GM21619 (cell line): ENCODE results near the gene PC.

Experiments used
- ATAC-seq: cut with Tn5 transposase; IDR thresholded peaks from one replicate; pipeline ENCODE4 v1.9.1; 2021; ENCODE audit not compliant: unreplicated experiment

PC gene

DNA sequence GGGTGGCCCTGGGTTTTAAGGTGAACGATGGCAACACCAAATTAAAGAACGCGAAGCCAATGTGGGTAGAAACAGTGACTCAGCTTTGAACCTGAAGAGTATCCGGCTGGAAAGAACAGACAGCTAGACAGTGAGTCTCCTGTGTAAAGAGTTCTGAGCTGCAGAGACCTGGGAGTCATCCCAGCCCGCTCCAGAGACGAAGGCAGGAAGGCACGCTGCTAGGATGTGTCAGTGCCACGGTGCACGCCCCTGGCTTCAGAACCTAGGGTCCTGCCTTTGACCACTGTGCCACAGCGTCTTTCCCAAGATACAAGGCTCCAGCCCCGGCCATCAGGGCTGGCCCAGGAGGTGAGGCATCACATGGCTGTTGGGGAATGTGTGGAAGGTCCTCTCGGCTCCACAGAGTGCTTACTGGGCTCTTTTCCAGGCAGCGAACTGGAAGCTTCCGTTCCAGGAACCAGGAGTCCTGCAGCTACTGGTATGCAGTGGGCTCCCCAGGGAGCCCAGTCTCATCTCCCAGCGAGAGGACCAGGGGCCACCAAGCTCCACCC is 71.4 kb downstream of the PC start:
- ATAC-seq: no peak

DNA sequence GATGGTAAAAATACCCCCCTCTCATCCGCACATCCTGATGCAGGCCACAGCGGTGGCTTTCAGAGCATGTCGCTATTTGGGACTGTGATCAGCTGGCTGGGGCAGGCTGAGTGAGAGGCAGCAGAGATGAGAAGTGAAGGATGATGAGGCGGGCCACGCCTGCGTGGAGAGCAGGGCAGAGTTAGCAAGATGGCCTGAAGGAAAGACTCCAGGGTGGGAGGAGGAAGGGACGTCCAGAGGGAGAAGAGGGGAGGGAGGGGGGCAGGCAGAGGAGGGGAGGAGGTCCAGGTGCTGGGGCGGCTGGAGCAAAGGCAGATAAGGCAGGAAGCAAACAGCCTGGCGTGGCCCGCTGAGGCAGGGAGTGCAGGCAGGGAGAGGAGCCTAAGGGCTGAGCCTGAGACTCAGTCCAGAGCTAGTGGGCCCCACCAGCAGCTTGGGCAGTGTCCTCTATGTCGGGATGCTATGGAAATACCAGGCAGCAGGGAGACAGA is 72.2 kb downstream of the PC start:
- ATAC-seq: no peak

DNA sequence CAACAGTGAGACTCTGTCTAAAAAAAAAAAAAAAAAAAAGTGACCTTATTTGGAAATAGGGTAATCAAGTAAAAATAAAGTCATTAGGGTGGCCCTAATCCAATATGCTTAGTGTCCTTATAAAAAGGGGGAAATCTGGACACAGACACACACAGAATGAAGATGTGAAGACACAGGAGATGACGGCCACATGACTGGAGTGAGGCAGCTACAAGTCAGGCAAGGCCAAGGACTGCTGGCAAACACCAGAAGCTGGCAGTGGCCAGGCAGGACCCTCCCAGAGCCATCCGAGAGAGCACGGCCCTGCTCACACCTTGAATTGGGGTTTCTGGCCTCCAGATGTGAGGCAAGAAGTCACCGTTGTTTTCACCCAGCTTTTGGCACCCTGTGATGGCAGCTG is 72.7 kb downstream of the PC start:
- ATAC-seq: no peak

DNA sequence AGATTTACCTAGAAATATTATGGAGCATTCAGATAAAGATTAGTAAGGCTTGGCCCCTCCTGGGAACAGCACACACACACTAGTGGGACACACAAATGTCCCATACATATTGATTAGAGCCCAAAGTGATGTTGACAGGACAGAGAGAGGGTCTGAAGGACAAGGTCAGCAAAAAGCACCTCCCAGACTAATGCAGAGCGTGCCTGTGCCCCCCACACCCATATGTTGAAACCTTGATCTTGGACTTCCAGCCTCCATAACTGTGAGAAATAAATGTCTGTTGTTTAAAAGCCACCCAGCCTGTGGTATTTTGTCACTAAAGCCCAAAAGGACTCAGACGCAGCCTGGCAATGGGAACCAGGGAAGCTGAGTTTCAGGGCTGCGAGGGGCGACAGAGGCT is 73.7 kb downstream of the PC start:
- no peak for ATAC-seq

DNA sequence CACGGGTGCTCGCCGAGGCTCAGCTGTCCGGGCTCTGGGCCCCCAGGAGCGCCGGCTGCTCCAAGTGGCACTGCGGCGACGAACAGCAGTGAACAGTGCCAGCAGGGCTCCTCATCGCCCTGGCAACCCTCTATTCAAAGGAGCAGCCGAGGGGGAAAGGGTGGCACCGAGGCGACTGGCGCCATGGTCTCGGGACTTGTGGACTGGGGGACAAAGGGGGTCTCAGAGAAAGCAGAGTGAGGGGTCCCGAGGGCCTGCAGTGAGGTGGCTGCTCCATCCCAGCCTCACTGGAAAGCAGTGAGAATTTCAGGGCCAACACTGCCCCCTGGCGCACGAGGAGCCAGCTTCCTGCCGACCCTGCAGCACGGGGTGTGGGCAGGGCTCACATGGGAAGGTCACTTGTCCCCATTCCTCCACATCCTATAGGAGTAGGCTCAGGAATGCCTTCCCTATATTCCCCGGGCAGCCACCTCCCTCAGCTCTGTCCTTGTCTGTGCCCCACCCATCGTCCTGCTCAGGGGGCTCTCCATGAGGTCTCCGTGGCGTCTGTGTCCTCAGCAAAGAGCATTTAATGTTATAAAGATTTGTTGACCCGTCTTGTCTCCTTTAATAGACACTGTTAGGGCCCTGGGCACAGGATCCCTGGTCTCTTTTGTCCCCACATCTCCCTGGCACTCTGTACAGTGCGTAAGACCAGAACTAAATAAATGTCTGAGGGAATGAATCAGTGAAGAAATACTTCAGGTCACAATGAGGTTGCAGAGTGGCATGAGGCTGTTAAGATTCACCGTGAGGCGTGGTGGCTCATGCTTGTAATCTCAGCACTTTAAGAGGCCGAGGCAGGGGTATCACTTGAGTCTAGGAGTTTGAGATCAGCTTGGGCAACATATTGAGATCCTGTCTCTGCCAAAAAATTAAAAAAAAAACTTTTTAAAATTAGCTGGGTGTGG is 74.9 kb downstream of the PC start:
- no peak for ATAC-seq

DNA sequence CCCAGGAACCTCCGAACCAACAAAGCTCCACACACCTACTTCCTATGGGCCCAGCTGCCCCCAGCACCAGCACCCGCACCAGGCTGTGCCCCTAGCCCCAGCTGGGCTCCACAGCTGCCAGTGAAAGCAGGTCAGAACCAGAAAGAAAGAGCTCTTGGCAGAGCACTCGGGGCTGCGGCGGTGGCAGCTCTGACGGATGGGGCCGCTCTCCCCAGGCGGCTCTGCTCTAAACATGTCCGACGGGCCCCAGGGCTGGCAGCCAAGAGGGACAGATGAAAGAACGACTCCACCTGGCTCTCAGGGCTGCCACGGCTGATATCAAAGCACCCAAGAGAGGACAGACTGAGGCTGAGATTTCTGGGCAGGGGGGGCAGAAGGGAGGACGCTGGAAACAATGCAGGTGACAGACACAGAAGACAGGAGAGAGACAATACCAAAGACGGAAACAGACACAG is 75.6 kb downstream of the PC start:
- no peak for ATAC-seq

DNA sequence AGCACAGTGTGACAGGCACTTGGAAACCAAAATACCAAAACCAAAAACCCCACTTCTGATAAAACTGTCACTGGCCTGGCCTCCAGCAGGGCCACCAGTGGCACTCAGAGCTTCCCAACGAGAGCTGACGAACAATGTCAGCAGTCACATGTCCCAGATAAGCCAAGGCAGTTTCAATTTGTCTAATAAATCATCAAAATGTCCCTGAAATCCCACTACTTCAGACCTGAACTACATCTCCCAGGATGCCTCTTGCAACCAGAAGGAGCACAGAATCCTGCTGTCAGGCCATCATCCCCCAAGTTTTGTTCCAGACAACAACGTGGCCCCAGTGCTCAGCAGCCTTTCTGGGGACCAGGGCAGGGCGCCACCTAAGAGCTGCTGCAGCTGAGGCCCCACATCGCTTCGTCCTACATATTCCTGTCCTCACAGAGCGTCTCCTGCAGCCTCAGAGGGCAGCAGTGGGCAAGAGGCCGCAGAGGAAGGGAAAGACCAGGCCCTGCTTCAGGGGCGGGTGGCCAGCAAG is 76.2 kb downstream of the PC start:
- no peak for ATAC-seq

DNA sequence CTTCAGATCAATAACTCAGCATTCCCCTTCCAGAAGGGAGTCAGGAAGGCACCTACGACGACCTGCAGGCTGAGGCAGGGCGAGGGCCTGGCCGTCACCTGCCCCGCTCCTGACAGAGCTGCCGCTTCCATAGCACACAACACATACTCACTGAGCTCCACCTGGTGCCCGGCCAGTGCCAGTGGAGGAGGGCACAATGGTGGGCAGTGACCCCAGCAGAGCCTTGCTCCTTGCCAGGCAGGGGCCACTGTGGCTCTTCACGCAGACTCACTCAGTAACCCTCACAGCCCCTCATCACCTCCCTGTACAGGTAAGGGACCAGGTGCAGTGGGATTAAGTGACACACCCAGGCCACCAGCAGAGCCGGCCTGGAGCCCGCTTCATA is 76.7 kb downstream of the PC start:
- ATAC-seq: no peak

DNA sequence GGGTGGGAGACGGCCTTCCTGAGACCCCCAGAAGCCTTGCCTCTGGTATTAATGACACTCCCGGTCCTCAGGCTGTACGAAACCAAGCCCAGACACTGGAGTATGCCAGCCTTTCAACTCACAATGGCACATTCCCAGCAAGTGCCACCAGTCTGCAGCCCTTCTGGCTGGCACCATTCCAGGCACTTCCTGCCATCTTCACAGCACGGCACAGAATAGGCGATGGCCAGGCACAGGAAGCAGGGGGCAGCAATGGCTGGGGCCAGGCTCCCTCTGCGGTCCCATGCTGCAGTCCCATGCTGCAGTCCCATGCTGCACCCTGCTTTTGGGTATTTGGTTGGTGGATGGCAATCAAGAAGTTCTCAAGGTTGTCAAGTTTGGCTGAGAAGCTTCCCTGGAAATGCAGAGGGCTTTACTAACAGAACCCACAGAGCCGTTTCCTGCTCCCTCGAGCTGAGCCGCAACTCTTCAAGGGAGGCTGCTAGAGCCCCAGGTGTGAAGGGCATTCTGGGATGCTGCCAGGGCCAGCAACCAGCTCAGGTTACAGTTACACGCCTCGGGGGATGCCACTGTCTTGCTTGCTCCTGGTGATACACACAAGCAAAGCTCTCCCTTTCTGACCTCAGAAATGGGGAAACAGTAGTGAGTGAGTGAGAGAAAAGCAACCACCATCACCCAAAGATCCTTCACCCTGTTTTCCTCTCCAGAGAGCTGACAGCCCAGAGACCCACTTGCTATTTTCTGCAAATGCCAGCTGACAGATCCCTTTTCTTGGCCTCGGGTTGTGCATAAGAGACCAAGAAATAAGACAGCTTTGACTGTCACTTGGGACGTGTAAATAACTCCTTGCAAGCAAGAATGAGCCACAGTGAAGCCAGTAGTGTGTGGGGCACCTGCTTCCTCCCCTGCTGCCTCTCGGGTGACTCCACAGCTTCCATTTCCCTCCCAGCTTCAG is 77.4 kb downstream of the PC start:
- no peak for ATAC-seq

DNA sequence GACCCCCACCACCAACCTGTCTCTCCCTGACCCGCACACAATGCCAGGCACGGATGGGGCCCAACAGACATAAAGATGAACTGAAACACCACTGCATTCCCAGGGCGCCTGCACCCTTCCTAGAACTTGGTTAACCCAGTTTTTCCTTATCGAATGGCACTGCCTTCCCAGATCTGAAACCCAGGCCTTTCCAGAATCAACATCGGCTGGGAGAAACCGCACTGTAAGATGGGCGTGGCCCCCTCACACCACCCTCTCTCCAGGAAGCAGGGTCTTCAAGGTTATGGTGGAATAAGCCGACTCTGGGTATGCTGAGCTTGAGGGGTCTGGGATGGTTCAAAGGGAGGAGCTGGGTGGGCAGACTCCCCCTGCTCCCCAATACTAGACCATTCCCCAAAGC is 78.2 kb downstream of the PC start:
- ATAC-seq: no peak

DNA sequence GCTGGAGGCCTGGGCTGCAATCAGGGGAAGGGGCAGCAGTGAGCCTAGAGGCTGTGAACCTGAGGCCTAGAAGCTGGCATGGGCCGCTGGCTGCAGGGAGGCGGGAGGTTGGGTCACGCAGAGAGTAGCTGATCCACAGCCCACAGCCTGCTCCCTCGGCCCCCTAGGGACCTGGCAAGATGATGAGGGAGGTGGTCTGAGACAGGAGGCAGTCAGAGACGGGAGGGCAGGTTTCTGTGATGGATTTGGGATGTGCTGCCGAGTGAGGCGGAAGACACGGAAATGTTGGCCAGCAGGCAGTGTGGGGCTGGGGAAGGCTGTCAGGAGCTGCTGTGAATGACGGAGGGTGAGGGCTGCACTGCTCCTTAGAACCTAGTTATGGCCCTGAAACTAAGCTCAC is 78.6 kb downstream of the PC start:
- no peak for ATAC-seq

DNA sequence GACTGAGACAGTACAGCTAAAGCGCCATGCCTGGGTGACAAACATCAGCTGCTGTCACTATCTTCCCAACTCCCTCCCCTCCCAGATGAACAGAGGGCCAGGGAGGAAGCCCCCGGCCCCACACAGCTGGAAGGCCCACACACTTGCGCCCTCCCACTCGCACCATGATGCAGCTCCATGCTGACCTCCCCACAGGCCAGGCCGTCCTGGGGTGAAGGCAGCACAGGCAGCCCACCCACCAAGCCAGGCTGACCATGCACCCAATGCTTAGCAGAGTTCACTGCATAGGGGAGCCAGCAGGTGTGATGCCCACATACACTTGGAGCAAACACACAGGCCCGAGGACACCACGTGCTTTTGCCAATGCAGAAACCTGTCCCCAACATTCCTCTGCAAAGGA is 79.2 kb downstream of the PC start:
- ATAC-seq: no peak

DNA sequence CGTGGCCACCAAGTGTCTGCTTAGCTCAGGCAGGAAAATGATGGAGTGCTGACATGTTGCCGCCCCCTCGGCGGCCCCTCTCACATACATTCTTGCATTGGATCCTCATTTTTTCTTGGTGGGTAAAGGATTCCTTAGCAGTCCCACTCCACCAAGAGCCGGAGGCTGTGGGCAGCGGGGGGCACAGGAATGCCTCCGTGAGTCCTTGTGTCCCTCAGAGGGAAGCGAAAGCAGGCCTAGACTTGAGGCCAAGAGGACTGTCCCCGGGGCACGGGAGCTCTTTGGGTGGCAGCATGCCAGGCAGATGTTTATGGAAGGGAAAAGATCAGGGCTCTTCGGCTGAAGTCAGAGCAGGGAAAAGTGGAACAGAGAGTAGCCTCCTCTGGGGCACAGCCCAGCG is 79.7 kb downstream of the PC start:
- no peak for ATAC-seq

DNA sequence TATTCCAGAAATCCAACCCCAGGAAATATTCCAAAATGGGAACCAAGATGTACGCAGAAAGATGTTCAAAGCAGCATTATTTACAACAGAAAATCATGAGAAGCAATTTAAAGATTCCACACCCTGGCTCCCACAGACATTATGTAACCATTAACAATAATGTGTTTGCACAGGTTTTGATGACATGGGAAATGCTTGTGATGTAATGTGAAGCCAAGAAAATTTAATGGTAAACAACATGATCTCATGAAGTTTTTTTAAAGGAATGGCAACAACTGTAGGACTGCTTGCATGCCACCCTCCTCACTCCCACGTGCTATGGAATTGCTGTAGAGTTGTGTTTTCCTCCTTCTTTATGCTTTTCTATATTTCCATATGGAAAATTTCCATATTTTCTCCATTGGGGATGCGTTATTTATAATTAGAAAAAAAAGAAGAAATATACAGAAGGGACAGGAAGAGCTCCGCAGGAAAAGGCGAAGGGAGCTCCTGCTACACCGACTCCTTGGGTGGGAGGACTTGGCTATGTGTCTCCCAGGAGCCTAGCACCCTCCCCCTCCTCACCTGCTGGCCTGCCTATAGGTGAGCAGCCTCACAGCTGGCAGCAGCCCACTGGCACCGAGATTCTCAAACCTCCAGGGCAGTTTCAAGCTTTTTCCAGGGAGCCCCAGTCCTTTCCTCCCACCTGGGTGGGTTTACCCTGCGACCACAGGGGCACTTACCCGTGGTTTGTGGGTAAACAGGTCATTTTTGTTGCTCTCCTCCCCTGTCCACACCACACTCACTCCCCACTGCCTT is 80.4 kb downstream of the PC start:
- no peak for ATAC-seq

DNA sequence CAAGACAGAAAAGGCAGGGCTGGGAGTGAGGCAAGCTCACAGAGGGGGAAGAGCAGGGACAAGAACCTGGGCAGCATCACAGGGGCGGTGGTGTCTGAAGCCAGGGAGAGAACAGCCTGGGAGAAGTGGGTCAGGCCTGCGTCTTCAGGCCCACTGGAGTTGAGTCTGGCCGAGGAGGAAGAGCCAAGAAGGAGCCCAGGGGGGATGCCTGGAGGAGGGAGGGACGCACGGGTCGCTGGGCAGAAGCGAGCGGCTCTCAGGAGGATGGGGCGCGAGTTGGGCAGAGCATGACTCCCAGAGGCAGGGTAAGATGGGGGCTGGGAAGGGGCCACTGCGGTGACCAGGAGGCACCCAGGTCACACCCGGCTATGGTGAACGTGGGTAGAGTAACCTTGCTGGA is 82.8 kb downstream of the PC start:
- ATAC-seq: no peak

DNA sequence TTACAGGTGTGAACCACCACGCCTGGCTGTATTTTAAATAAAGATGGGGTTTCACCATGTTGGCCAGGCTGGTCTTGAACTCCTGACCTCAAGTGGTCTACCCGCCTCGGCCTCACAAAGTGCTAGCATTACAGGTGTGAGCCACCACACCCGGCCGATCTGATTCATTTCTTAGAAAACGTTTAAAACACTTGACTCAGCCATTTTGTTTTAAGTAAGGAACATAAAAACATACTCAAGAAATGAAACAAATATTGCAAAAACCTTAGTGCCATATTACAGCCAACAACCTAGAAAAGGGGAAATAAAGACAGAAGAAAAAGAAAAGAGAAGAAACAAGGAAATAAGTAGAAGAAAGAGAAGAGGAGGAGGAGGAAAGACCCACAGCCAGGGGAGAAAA is 84.0 kb downstream of the PC start:
- ATAC-seq: no peak

DNA sequence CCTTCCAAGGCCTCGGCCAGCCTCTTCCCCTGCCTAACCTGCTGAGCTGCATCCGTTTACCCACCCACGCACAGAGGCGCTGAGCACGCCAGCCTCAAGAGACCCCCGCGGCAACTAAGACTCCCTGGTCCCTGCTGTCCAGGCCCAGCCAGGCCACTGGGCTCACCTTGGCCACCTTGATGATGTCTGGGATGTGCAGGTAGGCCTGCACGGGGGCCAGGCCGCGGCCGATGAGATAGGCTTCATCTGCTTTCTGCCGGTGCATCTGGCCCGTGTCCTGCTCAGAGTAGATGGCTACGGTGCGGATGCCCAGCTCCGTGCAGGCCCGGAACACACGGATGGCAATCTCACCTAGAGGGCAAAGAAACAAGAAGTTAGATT is 86.7 kb downstream of the PC start:
- ATAC-seq: no peak

DNA sequence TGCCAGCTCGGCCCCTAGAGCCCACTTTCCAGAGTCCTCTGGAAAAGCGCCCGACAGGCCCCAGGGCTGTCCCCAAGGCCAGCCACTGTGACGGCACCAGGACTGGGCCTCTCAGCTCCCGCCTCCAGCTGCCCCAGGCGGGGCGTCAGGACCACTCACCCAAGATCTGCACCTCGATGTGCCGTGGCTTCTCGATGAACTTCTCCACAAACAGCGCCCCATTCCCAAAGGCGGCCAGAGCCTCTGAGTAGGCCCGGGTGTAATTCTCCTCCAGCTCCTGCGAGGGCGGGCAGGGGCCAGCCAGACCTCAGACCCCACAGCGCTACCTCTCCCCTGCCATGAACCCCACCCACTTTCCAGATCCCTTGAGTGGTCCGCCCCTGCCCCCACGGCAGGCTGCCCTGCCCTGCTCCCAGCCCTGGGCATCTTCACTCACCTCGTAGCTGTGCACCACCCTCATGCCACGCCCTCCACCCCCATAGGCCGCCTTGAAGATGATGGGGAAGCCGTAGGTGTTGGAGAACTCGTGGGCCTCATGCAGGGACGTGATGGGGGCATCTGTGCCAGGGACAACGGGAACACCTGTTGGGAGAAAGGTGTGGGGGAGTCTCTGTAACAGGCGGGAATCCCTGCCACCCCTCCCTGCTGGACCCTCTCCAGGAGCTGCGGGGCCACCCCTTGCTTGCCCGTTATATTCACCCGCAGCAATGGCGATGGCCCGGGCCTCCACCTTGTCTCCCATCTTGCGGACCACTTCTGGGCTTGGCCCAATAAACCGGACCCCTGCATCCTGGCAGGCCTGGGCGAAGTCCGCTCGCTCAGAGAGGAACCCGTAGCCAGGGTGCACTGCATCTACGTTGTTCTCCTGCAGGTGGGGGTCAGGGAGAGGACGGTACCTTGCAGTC is 87.3 kb downstream of the PC start:
- no peak for ATAC-seq

DNA sequence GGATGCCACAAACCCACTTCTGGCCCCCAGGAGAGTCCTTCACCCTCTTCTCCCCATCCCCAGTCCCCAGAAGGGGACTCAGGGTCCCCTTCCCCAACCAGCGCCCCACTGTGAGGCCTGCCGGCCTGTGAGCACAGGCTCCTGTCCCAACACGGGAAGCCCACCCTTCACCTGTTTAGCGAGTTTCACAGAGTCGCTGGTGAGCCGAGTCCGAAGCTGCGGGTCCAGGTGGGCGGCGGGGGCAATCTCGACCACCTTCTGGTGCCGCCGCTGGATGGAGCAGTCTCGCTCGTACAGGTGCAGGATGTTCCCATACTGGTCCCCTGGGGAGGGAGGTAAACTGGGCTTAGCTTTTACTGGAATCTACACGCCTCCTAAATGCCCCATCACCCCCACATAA is 88.1 kb downstream of the PC start:
- no peak for ATAC-seq

DNA sequence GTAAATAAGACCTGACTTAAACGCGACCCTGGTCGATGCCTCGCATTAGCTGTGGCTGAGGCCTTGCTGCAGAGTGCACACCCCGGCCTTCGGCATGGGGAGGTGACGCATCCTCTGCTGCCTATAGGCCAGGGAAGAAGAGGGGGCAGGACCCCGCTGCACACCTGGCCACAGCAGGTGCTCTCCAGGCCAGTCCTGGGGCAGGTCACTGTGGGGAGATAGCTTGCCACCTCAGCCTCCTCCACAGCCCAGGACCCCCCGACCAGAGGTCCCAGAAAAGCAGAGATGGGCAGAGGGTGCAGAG is 88.7 kb downstream of the PC start:
- no peak for ATAC-seq
